ENCODE data around the gene ASB8.
A peak's percentile ranks its signal among the peaks of the same experiment; 100 is the strongest.
"Not testable (repeated sequence)": the region's sequence is repeated elsewhere in the genome, so short reads cannot be mapped to it uniquely, and the experiment has no call there.

ASB8 gene

GRCh38 chr12:48131517-48131916, 25.8 kb downstream of the ASB8 start:
- DNase-seq: no peak

GRCh38 chr12:48129376-48129775, 27.9 kb downstream of the ASB8 start:
- no peak for DNase-seq

GRCh38 chr12:48128800-48129199, 28.5 kb downstream of the ASB8 start:
- no peak for DNase-seq

GRCh38 chr12:48126953-48127630, 30.2 kb downstream of the ASB8 start:
- DNase-seq: no peak

DNA sequence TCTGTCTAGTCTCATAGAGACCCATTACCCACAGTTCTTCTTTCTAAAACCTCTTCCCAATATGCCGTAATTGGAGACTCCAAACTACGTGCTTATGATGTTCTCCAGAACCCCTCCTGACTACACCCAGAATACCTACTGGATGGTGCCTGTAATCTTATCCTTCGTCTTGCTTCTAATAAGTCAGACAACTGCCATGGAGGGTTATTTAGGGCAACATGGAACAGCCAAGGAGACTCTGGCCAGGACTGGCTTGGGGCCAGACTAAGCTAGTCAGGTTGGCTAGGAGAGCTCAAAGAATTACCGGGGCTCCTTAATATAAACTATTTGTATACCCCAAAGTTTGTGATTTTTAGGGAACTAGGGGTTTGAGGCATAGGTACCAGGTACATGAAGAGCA, 31.3 kb downstream of the ASB8 start:
- DNase-seq: no peak

DNA sequence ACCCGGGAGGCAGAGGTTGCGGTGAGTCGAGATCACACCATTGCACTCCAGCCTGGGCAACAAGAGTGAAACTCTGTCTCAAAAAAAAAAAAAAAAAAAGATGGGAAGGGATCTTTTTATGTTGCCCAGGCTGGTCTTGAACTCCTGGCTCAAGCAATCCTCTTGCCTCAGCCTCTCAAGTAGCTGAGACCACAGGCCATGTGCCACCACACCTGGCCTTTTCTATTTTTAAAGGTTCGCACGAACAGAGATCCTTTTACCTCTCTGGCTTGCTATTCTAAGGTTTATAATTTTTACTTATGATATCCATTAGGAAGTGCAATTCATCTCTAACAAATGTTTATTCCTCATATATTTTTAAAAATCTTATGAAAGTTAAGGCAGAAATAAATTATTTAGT, 31.8 kb downstream of the ASB8 start:
- not testable (repeated sequence) for DNase-seq

GRCh38 chr12:48123169-48123568, 34.1 kb downstream of the ASB8 start:
- no peak for DNase-seq

GRCh38 chr12:48122065-48122834, 35.1 kb downstream of the ASB8 start:
- DNase-seq: no peak

DNA sequence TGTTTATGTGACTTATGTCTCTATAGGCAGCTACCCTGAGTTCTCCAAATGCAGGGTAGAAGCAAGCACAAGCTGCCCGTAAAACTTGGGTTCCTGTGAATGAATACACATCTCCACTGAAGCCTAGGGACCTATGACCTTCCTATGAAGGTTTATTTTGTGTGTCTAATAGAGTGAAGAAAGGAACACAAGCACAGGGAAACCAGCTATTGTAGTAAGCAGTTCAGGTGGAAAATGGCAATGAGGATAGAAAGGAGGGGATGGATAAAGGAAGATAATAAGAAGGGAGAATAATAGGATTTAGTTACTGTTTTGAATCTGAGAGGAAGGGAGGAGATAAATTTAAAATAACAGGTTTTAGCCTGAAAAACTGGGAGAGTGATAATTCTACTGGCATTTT, 35.8 kb downstream of the ASB8 start:
- no peak for DNase-seq

DNA sequence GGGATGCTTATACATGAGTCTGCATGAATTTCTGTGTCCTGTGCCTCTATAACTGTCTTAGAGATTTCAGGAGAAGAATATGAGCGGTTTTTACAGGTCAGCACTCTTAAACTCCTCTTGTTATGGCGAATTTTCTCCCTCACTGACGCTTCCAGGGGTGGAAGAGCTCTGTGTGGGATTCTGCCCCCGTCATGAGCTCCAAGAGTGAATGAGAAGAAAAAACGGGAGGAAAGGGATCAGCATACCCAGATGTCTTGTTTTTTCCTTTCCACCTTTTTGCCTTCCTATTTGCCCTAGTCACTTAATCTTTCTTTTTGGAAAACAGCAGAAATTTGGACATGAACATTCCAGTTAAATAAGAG, 37.5 kb downstream of the ASB8 start:
- DNase-seq: no peak

DNA sequence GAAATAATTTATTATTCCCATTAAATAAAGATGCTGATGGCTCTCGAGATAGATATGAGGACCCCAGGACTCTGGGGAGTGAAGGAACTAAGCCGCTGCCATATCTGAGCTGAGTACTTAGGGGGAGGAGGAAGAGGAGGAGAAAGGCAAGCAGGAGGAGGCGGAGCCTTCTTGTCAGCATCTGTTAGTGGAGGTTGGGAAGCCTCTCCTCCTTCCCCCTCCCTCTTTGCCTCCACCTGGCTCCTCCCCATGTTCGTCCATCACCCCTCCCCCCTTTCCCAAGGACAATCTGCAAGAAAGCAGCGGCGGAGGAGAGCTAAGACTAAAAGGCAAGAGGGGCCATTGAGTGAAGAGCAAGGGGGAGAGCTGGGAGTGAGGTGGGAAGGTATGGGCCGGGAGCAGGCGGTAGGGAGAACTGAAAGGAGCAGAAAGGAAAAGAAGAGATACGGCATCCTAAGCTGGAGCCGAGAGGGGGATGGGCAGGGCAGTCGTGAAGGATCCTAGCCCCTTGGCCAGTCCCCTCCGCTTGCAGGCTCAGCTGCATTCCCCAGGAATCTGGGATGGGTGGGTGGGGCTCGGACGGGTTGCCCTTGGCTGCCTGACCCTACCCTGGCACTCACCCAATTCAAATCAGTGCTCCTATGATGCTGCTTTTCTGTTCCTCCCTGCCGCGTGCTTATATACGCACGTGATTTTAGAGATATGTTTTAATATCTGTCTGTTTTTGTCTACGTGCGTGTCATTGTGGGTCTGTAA, 38.1 kb downstream of the ASB8 start, which contains the start of gene PFKM:
Gene PFKM, plus strand, starts transcription at position 287 of the 756 bp plus-strand sequence. CDS start 3,411 bp downstream, outside the sequence.
- DNase-seq: no peak

DNA sequence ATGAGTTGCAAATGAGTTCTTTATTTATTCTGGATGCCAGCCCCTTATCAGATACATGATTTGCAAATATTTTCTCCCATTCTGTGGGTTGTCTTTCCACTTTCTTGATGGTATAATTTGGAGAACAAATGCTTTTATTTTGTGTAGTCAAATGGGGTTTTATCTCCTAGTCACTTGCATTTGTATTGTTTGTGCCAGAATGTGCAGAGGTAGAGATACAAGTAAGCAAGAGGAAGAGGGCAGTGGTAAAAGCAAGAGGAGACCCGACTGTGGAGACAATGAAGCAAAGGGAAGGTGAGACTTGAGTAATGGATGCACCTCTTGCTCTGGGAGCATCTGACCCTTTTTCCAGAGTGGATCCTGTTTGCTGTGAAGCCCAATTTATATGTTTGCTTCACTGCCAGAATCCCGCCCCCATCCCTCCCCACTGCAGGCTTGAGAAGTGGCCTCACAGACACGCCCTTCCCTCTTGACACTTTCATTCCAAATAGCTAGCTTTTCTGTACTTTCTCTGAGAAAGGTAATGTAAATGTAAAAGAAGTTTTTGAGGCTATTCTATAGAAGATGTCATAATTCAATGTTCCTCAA, 38.9 kb downstream of the ASB8 start:
- no peak for DNase-seq

GRCh38 chr12:48115957-48116356, 41.4 kb downstream of the ASB8 start:
- DNase-seq: no peak

DNA sequence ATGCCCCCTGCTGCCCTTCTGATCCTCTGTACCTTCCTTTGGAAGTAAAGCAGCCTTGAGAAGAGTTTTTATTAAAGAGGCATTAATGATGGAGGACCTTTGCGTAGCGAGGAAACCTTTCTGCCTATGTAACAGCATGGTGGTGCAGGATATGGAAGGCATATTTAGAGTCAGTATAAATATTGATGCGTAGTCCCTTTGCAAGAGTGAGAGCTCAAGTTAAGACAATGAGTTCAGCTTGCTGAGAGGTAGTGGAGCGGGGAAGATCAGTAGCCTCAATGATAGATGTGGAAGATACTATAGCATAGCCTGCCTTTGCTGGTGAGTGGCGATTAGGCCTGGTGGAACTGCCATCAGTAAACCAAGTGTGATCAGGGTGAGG, 46.0 kb downstream of the ASB8 start:
- not testable (repeated sequence) for DNase-seq

GRCh38 chr12:48110691-48111311, 46.5 kb downstream of the ASB8 start:
- DNase-seq: no peak

GRCh38 chr12:48109424-48109823, 47.9 kb downstream of the ASB8 start:
- no peak for DNase-seq

GRCh38 chr12:48106681-48107613, 50.4 kb downstream of the ASB8 start:
- DNase-seq: no peak

DNA sequence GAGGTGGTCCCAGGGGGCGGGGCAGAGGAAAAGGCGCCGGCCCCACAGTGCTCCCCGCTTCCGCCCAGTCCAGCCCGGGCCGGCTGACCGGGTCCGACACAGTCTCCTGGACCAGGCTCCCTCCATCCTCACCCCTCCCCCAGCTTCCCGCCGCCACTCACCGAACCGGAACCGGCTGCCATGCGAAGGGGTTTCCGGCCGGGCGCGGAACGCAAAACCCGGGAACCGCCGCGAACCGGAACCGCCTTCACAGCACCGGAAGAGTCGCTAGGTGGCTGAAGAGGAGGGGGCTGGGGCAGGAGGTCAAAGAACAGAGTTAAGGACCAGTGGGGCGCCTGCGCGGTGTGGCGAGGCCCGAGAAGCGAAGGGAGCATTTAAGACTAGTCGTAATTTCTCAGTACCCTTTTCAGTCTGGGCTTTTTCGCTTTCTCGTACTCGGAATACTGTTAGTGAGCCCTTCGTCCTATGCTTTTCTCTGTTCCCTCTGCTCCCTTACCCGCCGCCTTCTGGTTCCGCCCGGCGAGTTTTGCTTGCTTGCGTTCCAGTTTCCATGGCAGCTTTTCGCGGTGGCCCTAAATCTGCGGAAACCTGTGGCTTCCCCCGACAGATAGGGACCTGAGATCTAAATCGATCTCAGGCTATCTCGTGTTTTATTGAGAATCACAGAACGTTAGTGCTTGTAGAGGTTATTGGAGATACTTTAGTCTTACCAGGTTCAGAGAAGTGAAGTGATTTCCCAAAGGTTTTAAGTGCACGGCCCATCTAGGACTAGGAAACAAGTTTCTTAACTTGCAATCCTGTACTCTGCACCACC, 51.2 kb downstream of the ASB8 start, which contains the start of gene SENP1:
Gene SENP1, minus strand, starts transcription at position 213 of the 814 bp plus-strand sequence. CDS start 4,607 bp downstream, outside the sequence.
- DNase-seq: peak; percentile 77

- DNase-seq: no peak
These were observed 51.9 kb downstream of the ASB8 start for GRCh38 chr12:48105321-48105866.

DNA sequence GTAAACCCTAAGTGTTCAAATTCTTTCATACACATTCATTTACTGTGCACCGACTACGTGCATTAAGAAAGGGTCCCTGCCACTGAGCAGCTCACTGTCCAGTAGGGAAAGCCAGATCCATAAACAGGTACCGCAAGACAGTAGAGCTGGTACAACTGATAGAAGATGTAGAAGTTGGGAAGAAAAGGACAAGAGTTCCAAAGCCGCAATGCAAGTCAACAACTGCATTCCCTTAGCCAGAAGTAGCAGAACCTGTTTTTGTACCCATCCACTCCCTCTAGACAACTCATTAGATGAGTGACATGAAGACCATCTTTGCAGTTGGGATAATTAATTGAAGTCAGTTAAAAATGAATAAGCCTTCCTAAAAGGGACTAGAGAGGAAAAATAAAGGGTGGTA, 52.8 kb downstream of the ASB8 start:
- no peak for DNase-seq

Measured in NK-92 treated with Interleukin-12 subunit alpha and Interleukin-12 subunit beta, amount 100 ng/mL, for 24 hours (cell line).